Astrocyte of the cerebellum (primary cell): Measurements from ENCODE around the gene ARHGEF12.

Experiments used
- DNase-seq: peaks from one replicate; pipeline ENCODE4 v3.0.0-alpha.2; 2011; ENCODE audit warnings: low read depth
- H3K4me3 ChIP-seq: 2 replicates; pipeline ENCODE4 v1.5.1; 2011; ENCODE audit warnings: mild to moderate bottlenecking, low read depth, low read length, moderate library complexity
- CTCF ChIP-seq: IDR thresholded peaks from 2 replicates; pipeline ENCODE4 v1.5.1; 2012; ENCODE audit warnings: low read length, low read depth, moderate library complexity, mild to moderate bottlenecking; ENCODE audit errors: missing control alignments
- in situ Hi-C: cut with HindIII; loops from 2 replicates; pipeline ENCODE4 v1.10.0; 2017; ENCODE audit warnings: low sequenced_read_pairs

Gene ARHGEF12

GRCh38 chr11:120350637-120351036 lies 14.4 kb downstream of the ARHGEF12 start:
- no peak for TF ChIP-seq CTCF
- in situ Hi-C loops, result no loop called here
- H3K4me3 ChIP-seq, result no peak overlapping the region
- DNase-seq, result no peak

GRCh38 chr11:120352405-120352804 lies 16.2 kb downstream of the ARHGEF12 start:
- in situ Hi-C loops, result no loop called here
- no peak for TF ChIP-seq CTCF
- DNase-seq, result no peak
- H3K4me3 ChIP-seq, result no peak overlapping the region

GRCh38 chr11:120354068-120354467 lies 17.9 kb downstream of the ARHGEF12 start:
- H3K4me3 ChIP-seq, result no peak overlapping the region
- in situ Hi-C loops, result no loop called here
- TF ChIP-seq CTCF, result no peak
- no peak for DNase-seq

GRCh38 chr11:120354779-120355178 lies 18.6 kb downstream of the ARHGEF12 start:
- in situ Hi-C loops, result no loop called here
- no peak for TF ChIP-seq CTCF
- no peak overlapping the region for H3K4me3 ChIP-seq
- DNase-seq, result no peak

- no peak for TF ChIP-seq CTCF
- no peak for DNase-seq
- no peak overlapping the region for H3K4me3 ChIP-seq
- in situ Hi-C loops, result no loop called here
Measured at GRCh38 chr11:120357620-120358019, 21.4 kb downstream of the ARHGEF12 start.

- H3K4me3 ChIP-seq, result no peak overlapping the region
- no peak for TF ChIP-seq CTCF
- no peak for DNase-seq
- in situ Hi-C loops, result no loop called here
Measured at GRCh38 chr11:120358729-120359128, 22.5 kb downstream of the ARHGEF12 start.

- in situ Hi-C loops, result no loop called here
- DNase-seq, result no peak
- TF ChIP-seq CTCF, result no peak
- H3K4me3 ChIP-seq, result no peak overlapping the region
Measured at GRCh38 chr11:120363436-120363835, 27.2 kb downstream of the ARHGEF12 start.
